ENCODE results near the gene ZNF284.

DNA sequence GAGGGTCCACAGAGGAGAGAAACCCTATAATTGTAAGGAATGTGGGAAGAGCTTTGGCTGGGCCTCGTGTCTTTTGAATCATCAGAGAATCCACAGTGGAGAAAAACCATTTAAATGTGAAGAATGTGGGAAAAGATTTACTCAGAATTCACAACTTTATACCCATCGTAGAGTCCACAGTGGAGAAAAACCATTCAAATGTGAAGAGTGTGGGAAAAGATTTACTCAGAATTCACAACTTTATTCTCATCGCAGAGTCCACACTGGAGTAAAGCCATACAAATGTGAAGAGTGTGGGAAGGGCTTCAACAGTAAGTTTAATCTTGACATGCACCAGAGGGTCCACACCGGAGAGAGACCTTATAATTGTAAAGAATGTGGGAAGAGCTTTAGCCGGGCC is 60.0 kb downstream of the ZNF284 start:
- TF ChIP-seq, protein P1, sequence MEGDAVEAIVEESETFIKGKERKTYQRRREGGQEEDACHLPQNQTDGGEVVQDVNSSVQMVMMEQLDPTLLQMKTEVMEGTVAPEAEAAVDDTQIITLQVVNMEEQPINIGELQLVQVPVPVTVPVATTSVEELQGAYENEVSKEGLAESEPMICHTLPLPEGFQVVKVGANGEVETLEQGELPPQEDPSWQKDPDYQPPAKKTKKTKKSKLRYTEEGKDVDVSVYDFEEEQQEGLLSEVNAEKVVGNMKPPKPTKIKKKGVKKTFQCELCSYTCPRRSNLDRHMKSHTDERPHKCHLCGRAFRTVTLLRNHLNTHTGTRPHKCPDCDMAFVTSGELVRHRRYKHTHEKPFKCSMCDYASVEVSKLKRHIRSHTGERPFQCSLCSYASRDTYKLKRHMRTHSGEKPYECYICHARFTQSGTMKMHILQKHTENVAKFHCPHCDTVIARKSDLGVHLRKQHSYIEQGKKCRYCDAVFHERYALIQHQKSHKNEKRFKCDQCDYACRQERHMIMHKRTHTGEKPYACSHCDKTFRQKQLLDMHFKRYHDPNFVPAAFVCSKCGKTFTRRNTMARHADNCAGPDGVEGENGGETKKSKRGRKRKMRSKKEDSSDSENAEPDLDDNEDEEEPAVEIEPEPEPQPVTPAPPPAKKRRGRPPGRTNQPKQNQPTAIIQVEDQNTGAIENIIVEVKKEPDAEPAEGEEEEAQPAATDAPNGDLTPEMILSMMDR (IDR thresholded peaks at IDR 0.05), result no peak
- no peak for TF ChIP-seq EP300 (IDR thresholded peaks at IDR 0.05)
- no peak for TF ChIP-seq POLR2A (IDR thresholded peaks at IDR 0.05; ENCODE audit: low read depth)
- TF ChIP-seq POLR2AphosphoS5 (IDR thresholded peaks at IDR 0.05), result no peak
